GM12878 (cell line): ENCODE data around the gene MAGI1.

Experiments
- EP300 ChIP-seq, 2 experiments: fragments of 150-350 bp in 1 of 2; IDR thresholded peaks; 2 replicates each; pipeline ENCODE4 v1.6.1; 2011 to 2012; ENCODE audit warnings: low read depth in 2 of 2, low read length in 2 of 2, borderline replicate concordance in 1 of 2, improper control_type of control experiment in 1 of 2, inconsistent platforms in 1 of 2; ENCODE audit not compliant: control insufficient read depth in 1 of 2
- ETV6 ChIP-seq, 2 experiments: fragments of 450-650 bp in 1 of 2; IDR thresholded peaks in 1 of 2; conservative IDR thresholded peaks in 1 of 2; 2 replicates each; pipeline ENCODE4 v1.6.1; 2014; ENCODE audit warnings: antibody characterized with exemption in 1 of 2, borderline replicate concordance in 1 of 2, low read depth in 1 of 2, mild to moderate bottlenecking in 1 of 2, moderate library complexity in 1 of 2
- EZH2 ChIP-seq: IDR thresholded peaks from 2 replicates; pipeline ENCODE4 v1.6.1; 2012; ENCODE audit warnings: low read depth, mild to moderate bottlenecking, control low read depth, inconsistent platforms, low read length, borderline replicate concordance; ENCODE audit not compliant: control insufficient read depth
- FOXM1 ChIP-seq: IDR thresholded peaks from 2 replicates; pipeline ENCODE4 v1.6.1; 2012; ENCODE audit warnings: low read depth, mild to moderate bottlenecking, inconsistent platforms, low read length, moderate library complexity
- PAX5 ChIP-seq: IDR thresholded peaks from 2 replicates; pipeline ENCODE4 v1.6.1; 2011; ENCODE audit warnings: low read depth, low read length, borderline replicate concordance
- SMC3 ChIP-seq: IDR thresholded peaks from 2 replicates; pipeline ENCODE4 v1.6.1; 2011; ENCODE audit warnings: low read length, improper control_type of control experiment, borderline replicate concordance
- SREBF1 ChIP-seq: IDR thresholded peaks from 2 replicates; pipeline ENCODE4 v1.6.1; 2012; ENCODE audit warnings: mild to moderate bottlenecking, low read length
- SUPT20H ChIP-seq: IDR thresholded peaks from 2 replicates; pipeline ENCODE4 v1.6.1; 2011; ENCODE audit warnings: low read depth, mild to moderate bottlenecking, low read length, moderate library complexity, borderline replicate concordance; ENCODE audit not compliant: control insufficient read depth
- TF ChIP-seq, protein P1 (sequence below): IDR thresholded peaks from 2 replicates; pipeline ENCODE4 v1.6.1; 2012; ENCODE audit warnings: low read depth, low read length, improper control_type of control experiment
- TF ChIP-seq, protein P2 (sequence below), 3 experiments: IDR thresholded peaks in 2 of 3; conservative IDR thresholded peaks in 1 of 3; 2 replicates each; pipeline ENCODE4 v1.5.1; 2011; ENCODE audit warnings: low read depth in 3 of 3, low read length in 3 of 3, mild to moderate bottlenecking in 3 of 3, control low read depth in 2 of 3, moderate library complexity in 2 of 3, inconsistent platforms in 1 of 3, mixed read lengths in 1 of 3; ENCODE audit not compliant: control insufficient read depth in 2 of 3, insufficient read depth in 1 of 3; ENCODE audit errors: extremely low read depth in 1 of 3
- TF ChIP-seq, protein P3 (sequence below): fragments of 450-650 bp; IDR thresholded peaks from 2 replicates; pipeline ENCODE4 v1.6.1; 2016; ENCODE audit warnings: mild to moderate bottlenecking, moderate library complexity, borderline replicate concordance

DNA sequence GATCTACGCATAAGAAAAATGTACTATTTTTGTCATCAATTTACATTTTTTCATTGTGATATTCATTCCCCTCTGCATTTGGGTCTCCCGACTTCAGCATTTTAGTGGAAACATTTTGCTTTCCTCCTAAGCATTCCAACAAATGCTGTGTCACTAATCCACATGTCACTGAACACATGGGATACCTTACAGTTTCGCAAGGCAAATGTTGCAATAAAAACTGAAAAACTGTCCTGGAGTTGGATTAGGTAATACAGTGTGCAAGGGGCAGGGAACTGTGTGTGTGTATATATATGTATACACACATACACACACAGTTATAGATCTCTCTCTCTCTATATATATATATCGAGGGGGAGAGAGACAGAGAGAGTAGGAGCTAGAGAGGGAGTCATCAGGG lies 632.2 kb downstream of the MAGI1 start:
- TF ChIP-seq SMC3 (no peak), SREBF1 (no peak), FOXM1 (no peak), SUPT20H (no peak), EZH2 (no peak), ETV6 (conservative IDR thresholded peaks at IDR 0.05 in 1 of 2, IDR thresholded peaks at IDR 0.05 in 1 of 2; ENCODE audit: borderline replicate concordance in 1 of 2, low read depth in 1 of 2) (no peak), EP300 (IDR thresholded peaks at IDR 0.05; ENCODE audit: borderline replicate concordance in 1 of 2, control insufficient read depth in 1 of 2, low read depth in 2 of 2, low read length in 2 of 2) (no peak), PAX5 (no peak)
- TF ChIP-seq, protein P1, sequence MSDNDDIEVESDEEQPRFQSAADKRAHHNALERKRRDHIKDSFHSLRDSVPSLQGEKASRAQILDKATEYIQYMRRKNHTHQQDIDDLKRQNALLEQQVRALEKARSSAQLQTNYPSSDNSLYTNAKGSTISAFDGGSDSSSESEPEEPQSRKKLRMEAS: no peak
- TF ChIP-seq, protein P2, sequence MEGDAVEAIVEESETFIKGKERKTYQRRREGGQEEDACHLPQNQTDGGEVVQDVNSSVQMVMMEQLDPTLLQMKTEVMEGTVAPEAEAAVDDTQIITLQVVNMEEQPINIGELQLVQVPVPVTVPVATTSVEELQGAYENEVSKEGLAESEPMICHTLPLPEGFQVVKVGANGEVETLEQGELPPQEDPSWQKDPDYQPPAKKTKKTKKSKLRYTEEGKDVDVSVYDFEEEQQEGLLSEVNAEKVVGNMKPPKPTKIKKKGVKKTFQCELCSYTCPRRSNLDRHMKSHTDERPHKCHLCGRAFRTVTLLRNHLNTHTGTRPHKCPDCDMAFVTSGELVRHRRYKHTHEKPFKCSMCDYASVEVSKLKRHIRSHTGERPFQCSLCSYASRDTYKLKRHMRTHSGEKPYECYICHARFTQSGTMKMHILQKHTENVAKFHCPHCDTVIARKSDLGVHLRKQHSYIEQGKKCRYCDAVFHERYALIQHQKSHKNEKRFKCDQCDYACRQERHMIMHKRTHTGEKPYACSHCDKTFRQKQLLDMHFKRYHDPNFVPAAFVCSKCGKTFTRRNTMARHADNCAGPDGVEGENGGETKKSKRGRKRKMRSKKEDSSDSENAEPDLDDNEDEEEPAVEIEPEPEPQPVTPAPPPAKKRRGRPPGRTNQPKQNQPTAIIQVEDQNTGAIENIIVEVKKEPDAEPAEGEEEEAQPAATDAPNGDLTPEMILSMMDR (IDR thresholded peaks at IDR 0.05 in 2 of 3, conservative IDR thresholded peaks at IDR 0.05 in 1 of 3; ENCODE audit: control insufficient read depth in 2 of 3, extremely low read depth in 1 of 3, insufficient read depth in 1 of 3, low read depth in 3 of 3, low read length in 3 of 3): no peak
- TF ChIP-seq, protein P3, sequence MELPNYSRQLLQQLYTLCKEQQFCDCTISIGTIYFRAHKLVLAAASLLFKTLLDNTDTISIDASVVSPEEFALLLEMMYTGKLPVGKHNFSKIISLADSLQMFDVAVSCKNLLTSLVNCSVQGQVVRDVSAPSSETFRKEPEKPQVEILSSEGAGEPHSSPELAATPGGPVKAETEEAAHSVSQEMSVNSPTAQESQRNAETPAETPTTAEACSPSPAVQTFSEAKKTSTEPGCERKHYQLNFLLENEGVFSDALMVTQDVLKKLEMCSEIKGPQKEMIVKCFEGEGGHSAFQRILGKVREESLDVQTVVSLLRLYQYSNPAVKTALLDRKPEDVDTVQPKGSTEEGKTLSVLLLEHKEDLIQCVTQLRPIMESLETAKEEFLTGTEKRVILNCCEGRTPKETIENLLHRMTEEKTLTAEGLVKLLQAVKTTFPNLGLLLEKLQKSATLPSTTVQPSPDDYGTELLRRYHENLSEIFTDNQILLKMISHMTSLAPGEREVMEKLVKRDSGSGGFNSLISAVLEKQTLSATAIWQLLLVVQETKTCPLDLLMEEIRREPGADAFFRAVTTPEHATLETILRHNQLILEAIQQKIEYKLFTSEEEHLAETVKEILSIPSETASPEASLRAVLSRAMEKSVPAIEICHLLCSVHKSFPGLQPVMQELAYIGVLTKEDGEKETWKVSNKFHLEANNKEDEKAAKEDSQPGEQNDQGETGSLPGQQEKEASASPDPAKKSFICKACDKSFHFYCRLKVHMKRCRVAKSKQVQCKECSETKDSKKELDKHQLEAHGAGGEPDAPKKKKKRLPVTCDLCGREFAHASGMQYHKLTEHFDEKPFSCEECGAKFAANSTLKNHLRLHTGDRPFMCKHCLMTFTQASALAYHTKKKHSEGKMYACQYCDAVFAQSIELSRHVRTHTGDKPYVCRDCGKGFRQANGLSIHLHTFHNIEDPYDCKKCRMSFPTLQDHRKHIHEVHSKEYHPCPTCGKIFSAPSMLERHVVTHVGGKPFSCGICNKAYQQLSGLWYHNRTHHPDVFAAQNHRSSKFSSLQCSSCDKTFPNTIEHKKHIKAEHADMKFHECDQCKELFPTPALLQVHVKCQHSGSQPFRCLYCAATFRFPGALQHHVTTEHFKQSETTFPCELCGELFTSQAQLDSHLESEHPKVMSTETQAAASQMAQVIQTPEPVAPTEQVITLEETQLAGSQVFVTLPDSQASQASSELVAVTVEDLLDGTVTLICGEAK: no peak
